HepG2 (cell line): ENCODE results near the gene ANKRD11. TPM values are rescaled to one million over a fixed set of nuclear protein-coding genes. Genes with fewer than 3 reads are reported as not detected.
A peak's percentile ranks its signal among the peaks of the same experiment; 100 is the strongest.

Source experiments
- DBP ChIP-seq: sonication (generic); formaldehyde crosslinking; IDR thresholded peaks from 2 replicates; pipeline ENCODE4 v1.4.0; 2020; ENCODE audit warnings: missing genetic modification reagents; ENCODE audit errors: not compliant biosample characterization
- FOXP1 ChIP-seq, 2 experiments: fragments of 450-650 bp in 1 of 2; IDR thresholded peaks; 2 replicates each; pipeline ENCODE4 v1.6.1; 2017 to 2018; ENCODE audit warnings: antibody characterized with exemption in 1 of 2
- FUBP1 ChIP-seq: sonication (generic); formaldehyde crosslinking; IDR thresholded peaks from 2 replicates; pipeline ENCODE4 v1.5.1; 2020; ENCODE audit warnings: missing genetic modification reagents, mild to moderate bottlenecking, borderline replicate concordance
- NCOA2 ChIP-seq: sonication (generic); formaldehyde crosslinking; IDR thresholded peaks from 2 replicates; pipeline ENCODE4 v1.8.0; 2022; ENCODE audit warnings: inconsistent platforms
- NFKB2 ChIP-seq: sonication (generic); formaldehyde crosslinking; IDR thresholded peaks from 2 replicates; pipeline ENCODE4 v1.4.0; 2020; ENCODE audit warnings: missing genetic modification reagents, borderline replicate concordance
- TFAP4 ChIP-seq: sonication (generic); IDR thresholded peaks from 2 replicates; pipeline ENCODE4 v1.6.1; 2016; ENCODE audit warnings: low read depth, borderline replicate concordance
- THAP8 ChIP-seq: sonication (generic); formaldehyde crosslinking; IDR thresholded peaks from 2 replicates; pipeline ENCODE4 v1.5.1; 2020; ENCODE audit warnings: missing genetic modification reagents, mild to moderate bottlenecking, borderline replicate concordance
- ZBTB33 ChIP-seq: sonication (generic); formaldehyde crosslinking; IDR thresholded peaks from 2 replicates; pipeline ENCODE4 v1.4.0; 2020; ENCODE audit warnings: missing genetic modification reagents
- ZGPAT ChIP-seq: IDR thresholded peaks from 2 replicates; pipeline ENCODE4 v1.6.1; 2016; ENCODE audit warnings: mild to moderate bottlenecking
- ZHX2 ChIP-seq, 2 experiments: sonication (generic) in 1 of 2; formaldehyde crosslinking in 1 of 2; IDR thresholded peaks; 2 replicates each; pipeline versions ENCODE4 v1.6.1 to v1.9.0; 2014 to 2022; ENCODE audit warnings: antibody characterized with exemption in 1 of 2, borderline replicate concordance in 1 of 2, inconsistent platforms in 1 of 2, low read depth in 1 of 2, missing genetic modification reagents in 1 of 2
- ZNF563 ChIP-seq: sonication (generic); formaldehyde crosslinking; IDR thresholded peaks from 2 replicates; pipeline ENCODE4 v1.8.0; 2022; ENCODE audit warnings: mild to moderate bottlenecking, moderate library complexity, missing genetic modification reagents
- ZNF737 ChIP-seq: sonication (generic); formaldehyde crosslinking; IDR thresholded peaks from 2 replicates; pipeline ENCODE4 v1.5.0; 2020; ENCODE audit warnings: missing genetic modification reagents, mild to moderate bottlenecking, borderline replicate concordance
- polyA plus RNA-seq, 8 experiments: library from polyadenylated mRNA; depleted of rRNA in 3 of 8; stranded (reverse) in 7 of 8; unstranded in 1 of 8; fragments of >200 nt; fragmentation: Illumina TruSeq in 4 of 8; extraction: Trizol in 4 of 8; gene quantifications; 2 replicates each; pipeline versions ENCODE4 v1.2.1 to v1.2.3, GENCODE V29; 2011 to 2016; ENCODE audit warnings: low read depth in 4 of 8, missing spikeins in 1 of 8, mixed read lengths in 1 of 8; ENCODE audit not compliant: insufficient read depth in 1 of 8
- total RNA-seq, 5 experiments: library from RNA; depleted of rRNA; stranded (reverse); fragments of >200 nt; fragmentation: Illumina TruSeq; extraction: Trizol; gene quantifications; 2 replicates each; pipeline ENCODE4 v1.2.3, GENCODE V29; 2016; ENCODE audit warnings: low read depth in 1 of 5

Gene ANKRD11
- total and polyA plus RNA-seq, 2 of the 13 experiments (the other 11 are each of a cell fraction or from before 2014, with no cell fraction given) = 21.4 to 38.4 TPM

GRCh38 chr16:89330177-89330856 lies 160.0 kb downstream of the ANKRD11 start (continued):
- TF ChIP-seq FUBP1 (CRISPR knock-in tag) (no peak), ZHX2 (IDR thresholded peaks at IDR 0.05; ENCODE audit: low read depth) (no peak; the same call in 1 of the 2 replicates), ZHX2 (CRISPR knock-in tag; IDR thresholded peaks at IDR 0.05; ENCODE audit: borderline replicate concordance) (no peak), FOXP1 (IDR thresholded peaks at IDR 0.05) (no peak), FOXP1 (CRISPR knock-in tag; IDR thresholded peaks at IDR 0.05) (peak; percentile 97), NCOA2 (CRISPR knock-in tag) (peak; percentile 70), ZGPAT (CRISPR knock-in tag) (peak; percentile 51; the same call in 1 of the 2 replicates), NFKB2 (CRISPR knock-in tag) (no peak), TFAP4 (peak; percentile 92; the same call in 1 of the 2 replicates), ZNF737 (CRISPR knock-in tag) (no peak), ZBTB33 (CRISPR knock-in tag) (peak; percentile 90), ZNF563 (CRISPR knock-in tag) (no peak), THAP8 (CRISPR knock-in tag) (no peak), DBP (CRISPR knock-in tag) (no peak)
